GM12878 (cell line): ENCODE measurements around the gene LRRC73. TPM values are rescaled to one million over a fixed set of nuclear protein-coding genes. Genes with fewer than 3 reads are reported as not detected.

Experiments
- ATAC-seq: fragments of 200-7000 bp; cut with Tn5 transposase; 3 replicates; pipeline ENCODE4 v1.9.1; 2020; ENCODE audit warnings: mild to moderate bottlenecking, moderate library complexity
- BruUV-seq: library from RNA; stranded (reverse); fragments of 400-500 nt; replicated peaks from 2 replicates; lab custom pipeline; 2021; lab: Mats Ljungman, UMichigan
- CTCF ChIA-PET: fragments of 300-600 bp; sonication (Branson Sonifier 250); formaldehyde crosslinking; extraction: SDS; loops from one replicate; lab custom pipeline; 2021; ENCODE audit warnings: inconsistent platforms; lab: Yijun Ruan, JAX
- POLR2A ChIA-PET: fragments of 350-600 bp; formaldehyde crosslinking; extraction: SDS; loops from one replicate; lab custom pipeline; 2021; ENCODE audit warnings: inconsistent platforms; lab: Charles Lee
- RAD21 ChIA-PET: fragments of 300-600 bp; sonication (Branson Sonifier 250); formaldehyde crosslinking; loops from one replicate; lab custom pipeline; 2023; ENCODE audit warnings: antibody characterized with exemption; ENCODE audit not compliant: unreplicated experiment; lab: Charles Lee
- SMC1A ChIA-PET: fragments of 300-600 bp; sonication (Branson Sonifier 250); formaldehyde crosslinking; loops from one replicate; lab custom pipeline; 2023; ENCODE audit not compliant: unreplicated experiment, uncharacterized antibody; lab: Charles Lee
- DNase-seq: peaks from one replicate; pipeline ENCODE4 v3.0.0-alpha.2; 2011; ENCODE audit warnings: low read depth, low spot score
- FAIRE-seq: peaks from 3 replicates; lab custom pipeline; 2011; peaks lifted over from hg19 to GRCh38; lab: Jason Lieb, UNC
- H2AFZ ChIP-seq: 2 replicates; pipeline ENCODE4 v1.6.0; 2011; ENCODE audit warnings: low read depth, low read length, control low read depth; ENCODE audit not compliant: control insufficient read depth
- H3K27ac ChIP-seq: 2 replicates; pipeline ENCODE4 v1.5.1; 2011; ENCODE audit warnings: control low read depth; ENCODE audit not compliant: control insufficient read depth, insufficient read depth
- H3K27me3 ChIP-seq, 2 experiments: replicated peaks in 1 of 2; 2 replicates each; pipeline versions ENCODE4 v1.6.0 to v1.6.1; 2011; ENCODE audit warnings: low read length in 1 of 2; ENCODE audit not compliant: control insufficient read depth in 2 of 2, insufficient read depth in 2 of 2
- H3K36me3 ChIP-seq, 2 experiments: 2 replicates each; pipeline ENCODE4 v1.5.1; 2011; ENCODE audit warnings: low read length in 1 of 2; ENCODE audit not compliant: control insufficient read depth in 2 of 2, insufficient read depth in 2 of 2
- H3K4me1 ChIP-seq: 2 replicates; pipeline ENCODE4 v1.6.1; 2011; ENCODE audit warnings: mild to moderate bottlenecking, low read length, moderate library complexity, mixed read lengths; ENCODE audit not compliant: control insufficient read depth, insufficient read depth
- H3K4me2 ChIP-seq: 2 replicates; pipeline ENCODE4 v1.6.0; 2011; ENCODE audit warnings: control low read depth; ENCODE audit not compliant: control insufficient read depth, insufficient read depth
- H3K4me3 ChIP-seq: fragments of 200-600 bp; sonication (generic); 2 replicates; pipeline ENCODE4 v1.5.1; 2016
- H3K79me2 ChIP-seq: 2 replicates; pipeline ENCODE4 v1.6.0; 2011; ENCODE audit warnings: low read length; ENCODE audit not compliant: control insufficient read depth, insufficient read depth
- H3K9ac ChIP-seq: 2 replicates; pipeline ENCODE4 v1.8.0; 2011; ENCODE audit warnings: low read length, control low read depth, mixed read lengths; ENCODE audit not compliant: control insufficient read depth, insufficient read depth
- H3K9me3 ChIP-seq: replicated peaks from 3 replicates; pipeline ENCODE4 v1.5.1; 2011; ENCODE audit warnings: mild to moderate bottlenecking, low read length; ENCODE audit not compliant: control insufficient read depth, insufficient read depth
- H4K20me1 ChIP-seq: 2 replicates; pipeline ENCODE4 v1.6.0; 2011; ENCODE audit not compliant: control insufficient read depth, insufficient read depth
- ASH2L ChIP-seq: fragments of 300-600, 200-600 bp; sonication (generic); IDR thresholded peaks from 2 replicates; pipeline ENCODE4 v1.6.1; 2017; ENCODE audit warnings: low read depth, mild to moderate bottlenecking, borderline replicate concordance
- BCLAF1 ChIP-seq: fragments of 450-650 bp; IDR thresholded peaks from 2 replicates; pipeline ENCODE4 v1.6.1; 2017; ENCODE audit warnings: antibody characterized with exemption, mild to moderate bottlenecking, moderate library complexity
- CBX5 ChIP-seq: sonication (generic); IDR thresholded peaks from 2 replicates; pipeline ENCODE4 v1.6.1; 2016; ENCODE audit warnings: low read depth, moderate library complexity, mild to moderate bottlenecking, inconsistent platforms
- HCFC1 ChIP-seq: fragments of 150-350 bp; IDR thresholded peaks from 2 replicates; pipeline ENCODE4 v1.6.1; 2014; ENCODE audit warnings: low read length
- JUNB ChIP-seq: IDR thresholded peaks from 2 replicates; pipeline ENCODE4 v1.6.1; 2016; ENCODE audit warnings: antibody characterized with exemption, mild to moderate bottlenecking
- KDM1A ChIP-seq: fragments of 200-600 bp; sonication (generic); IDR thresholded peaks from 2 replicates; pipeline ENCODE4 v1.6.1; 2016; ENCODE audit warnings: borderline replicate concordance
- NKRF ChIP-seq: fragments of 450-650 bp; conservative IDR thresholded peaks from 2 replicates; pipeline ENCODE4 v1.6.1; 2017; ENCODE audit warnings: mild to moderate bottlenecking, moderate library complexity
- REST ChIP-seq: IDR thresholded peaks from 2 replicates; pipeline ENCODE4 v1.6.1; 2012; ENCODE audit warnings: mild to moderate bottlenecking, low read depth, low read length
- WGBS: methylation state at CpG from one replicate; pipeline ENCODE4 v1.1.6; 2016; ENCODE audit warnings: low lambda C conversion rate; ENCODE audit not compliant: insufficient replicate concordance, insufficient coverage; ENCODE audit errors: missing lambda C conversion rate; 5-methylcytosine and 5-hydroxymethylcytosine counted together
- in situ Hi-C: fragments of 300-500 bp; cut with MboI; formaldehyde crosslinking; loops from 9 replicates; pipeline ENCODE4 v1.14.3; 2018; ENCODE audit warnings: mixed read lengths
- intact Hi-C: fragments of 100-400 bp; cut with micrococcal nuclease; formaldehyde crosslinking; loops from one replicate; pipeline ENCODE4 v1.14.2; 2022; ENCODE audit not compliant: unreplicated experiment
- polyA plus RNA-seq, 11 experiments: library from polyadenylated mRNA; depleted of rRNA in 4 of 11; unstranded in 6 of 11; stranded (reverse) in 5 of 11; fragments of >200 nt; fragmentation: Nextera tagmentation in 4 of 11; fragmentation: Illumina TruSeq in 1 of 11; extraction: Ambion mirVana in 4 of 11; extraction: Trizol in 1 of 11; gene quantifications; 1 replicate in 1 of 11; 2 replicates in 10 of 11; pipeline versions ENCODE4 v1.2.1 to v1.2.3, GENCODE V29; 2011 to 2016; ENCODE audit warnings: inconsistent platforms in 2 of 11, missing spikeins in 2 of 11, low read depth in 1 of 11
- total RNA-seq, 4 experiments: library from RNA; depleted of rRNA in 3 of 4; stranded (reverse); fragments of >200 nt in 3 of 4; fragmentation: Illumina TruSeq in 1 of 4; extraction: Trizol in 1 of 4; gene quantifications; 2 replicates each; pipeline versions ENCODE4 v1.2.1 to v1.2.3, GENCODE V29; 2013 to 2021
- TF ChIP-seq, protein P1 (sequence below): fragments of 450-650 bp; IDR thresholded peaks from 2 replicates; pipeline ENCODE4 v1.6.1; 2017; ENCODE audit warnings: borderline replicate concordance
- TF ChIP-seq, protein P2 (sequence below): IDR thresholded peaks from 2 replicates; pipeline ENCODE4 v1.6.1; 2011; ENCODE audit warnings: low read depth, mild to moderate bottlenecking, low read length, moderate library complexity, borderline replicate concordance; ENCODE audit errors: extremely low read depth

LRRC73 gene
- total and polyA plus RNA-seq, 10 of the 15 experiments (the other 5 are each of a cell fraction or from before 2014, with no cell fraction given): 0.13 TPM; not detected in 9

DNA sequence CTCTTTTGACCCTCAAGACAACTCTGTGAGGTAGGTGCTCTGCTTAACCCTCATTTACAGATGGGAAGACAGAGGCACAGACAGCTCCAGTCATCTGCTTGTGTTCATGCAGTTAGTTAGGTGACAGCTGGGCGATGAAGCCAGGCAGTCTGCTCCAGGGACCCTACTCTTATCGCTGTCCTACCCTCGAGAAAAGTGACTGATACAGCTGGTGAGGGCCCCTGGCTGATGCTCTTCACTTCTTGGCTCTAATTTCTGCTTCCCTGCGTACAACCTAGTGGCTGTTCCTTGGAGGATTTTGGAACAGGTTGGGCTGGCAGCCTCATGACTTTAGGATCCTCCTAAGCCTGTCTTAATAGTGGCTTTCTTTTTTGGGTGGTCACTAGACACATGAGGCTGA lies 41.9 kb downstream of the LRRC73 start:
- SMC1A ChIA-PET: interaction anchor here (1.4 kb wide), 1 partner anchor 38 kb away, joined by 5 read pairs; no protein-coding TSS in a partner anchor
- no peaks in the 10 kb centered on the region for H3K36me3 ChIP-seq
- 32% methylated on average over 4 of the region's 4 CpGs for WGBS
- in situ Hi-C loops (no loop called here), intact Hi-C loops (no loop called here)
- H4K20me1 ChIP-seq: no peaks in the 10 kb centered on the region
- H2AFZ ChIP-seq: no peak overlapping the region
- POLR2A ChIA-PET: no interaction called here
- ATAC-seq: no peak
- no peaks in the 10 kb centered on the region for H3K9me3 ChIP-seq
- H3K27ac ChIP-seq: no peak overlapping the region
- TF ChIP-seq CBX5 (no peak), BCLAF1 (no peak), REST (no peak), ASH2L (no peak), JUNB (no peak), KDM1A (no peak), NKRF (no peak), HCFC1 (no peak)
- TF ChIP-seq, protein P1, sequence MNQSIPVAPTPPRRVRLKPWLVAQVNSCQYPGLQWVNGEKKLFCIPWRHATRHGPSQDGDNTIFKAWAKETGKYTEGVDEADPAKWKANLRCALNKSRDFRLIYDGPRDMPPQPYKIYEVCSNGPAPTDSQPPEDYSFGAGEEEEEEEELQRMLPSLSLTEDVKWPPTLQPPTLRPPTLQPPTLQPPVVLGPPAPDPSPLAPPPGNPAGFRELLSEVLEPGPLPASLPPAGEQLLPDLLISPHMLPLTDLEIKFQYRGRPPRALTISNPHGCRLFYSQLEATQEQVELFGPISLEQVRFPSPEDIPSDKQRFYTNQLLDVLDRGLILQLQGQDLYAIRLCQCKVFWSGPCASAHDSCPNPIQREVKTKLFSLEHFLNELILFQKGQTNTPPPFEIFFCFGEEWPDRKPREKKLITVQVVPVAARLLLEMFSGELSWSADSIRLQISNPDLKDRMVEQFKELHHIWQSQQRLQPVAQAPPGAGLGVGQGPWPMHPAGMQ: no peak
- TF ChIP-seq, protein P2, sequence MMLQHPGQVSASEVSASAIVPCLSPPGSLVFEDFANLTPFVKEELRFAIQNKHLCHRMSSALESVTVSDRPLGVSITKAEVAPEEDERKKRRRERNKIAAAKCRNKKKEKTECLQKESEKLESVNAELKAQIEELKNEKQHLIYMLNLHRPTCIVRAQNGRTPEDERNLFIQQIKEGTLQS: no peak
- H3K4me2 ChIP-seq: no peak overlapping the region
- CTCF ChIA-PET: no interaction called here
- no peaks in the 10 kb centered on the region for H3K4me1 ChIP-seq
- H3K9ac ChIP-seq: no peak overlapping the region
- peaks cover 0 to 2% of the 10 kb centered on the region in 2 experiments; a peak in 1 of 4 replicates for H3K27me3 ChIP-seq
- RAD21 ChIA-PET: interaction anchor here (1.0 kb wide), 1 partner anchor 12 kb away, joined by 3 read pairs; the partner anchor contains the start of gene DLK2
- H3K79me2 ChIP-seq: no peaks in the 10 kb centered on the region
- DNase-seq: no peak
- H3K4me3 ChIP-seq: no peak overlapping the region
- FAIRE-seq: no peak
- BruUV-seq: no TSS peak
